COLO829 (cell line): Measurements from ENCODE around the gene TNFAIP3.

Experiments used
- DNase-seq: peaks from one replicate; pipeline ENCODE4 v3.0.0; 2012; ENCODE audit warnings: low spot score

Gene TNFAIP3

DNA sequence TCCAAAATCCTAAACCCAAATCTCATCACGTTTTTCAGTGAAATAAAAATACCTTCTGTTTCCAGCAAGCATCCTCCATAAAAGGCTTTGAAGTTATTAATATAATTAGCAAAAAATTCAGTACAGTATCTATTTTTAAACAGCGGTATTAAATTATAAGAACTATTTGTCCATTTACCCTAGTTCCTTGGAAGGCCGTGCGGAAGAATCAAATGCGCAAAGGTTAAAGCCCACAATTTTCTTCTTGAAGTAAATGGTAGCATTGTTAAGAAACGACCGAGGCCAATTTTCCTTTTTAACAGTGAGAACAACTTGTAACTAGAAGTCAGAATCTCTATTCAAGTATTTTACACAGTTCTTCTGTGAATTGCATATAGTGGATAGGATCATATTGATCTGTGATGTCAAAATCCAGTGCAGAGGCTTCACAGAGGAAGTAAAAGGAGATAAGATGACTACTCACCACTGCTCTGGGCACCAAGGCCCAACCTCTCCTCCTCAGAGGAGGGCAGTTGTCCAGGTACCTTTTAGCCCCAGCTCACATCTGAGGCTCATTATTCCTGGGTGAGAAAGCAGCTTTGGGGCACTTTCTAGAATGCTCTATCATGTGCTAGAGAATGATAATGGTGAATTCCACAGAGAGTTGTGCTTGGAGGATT lies 36.3 kb downstream of the TNFAIP3 start:
- no peak for DNase-seq

DNA sequence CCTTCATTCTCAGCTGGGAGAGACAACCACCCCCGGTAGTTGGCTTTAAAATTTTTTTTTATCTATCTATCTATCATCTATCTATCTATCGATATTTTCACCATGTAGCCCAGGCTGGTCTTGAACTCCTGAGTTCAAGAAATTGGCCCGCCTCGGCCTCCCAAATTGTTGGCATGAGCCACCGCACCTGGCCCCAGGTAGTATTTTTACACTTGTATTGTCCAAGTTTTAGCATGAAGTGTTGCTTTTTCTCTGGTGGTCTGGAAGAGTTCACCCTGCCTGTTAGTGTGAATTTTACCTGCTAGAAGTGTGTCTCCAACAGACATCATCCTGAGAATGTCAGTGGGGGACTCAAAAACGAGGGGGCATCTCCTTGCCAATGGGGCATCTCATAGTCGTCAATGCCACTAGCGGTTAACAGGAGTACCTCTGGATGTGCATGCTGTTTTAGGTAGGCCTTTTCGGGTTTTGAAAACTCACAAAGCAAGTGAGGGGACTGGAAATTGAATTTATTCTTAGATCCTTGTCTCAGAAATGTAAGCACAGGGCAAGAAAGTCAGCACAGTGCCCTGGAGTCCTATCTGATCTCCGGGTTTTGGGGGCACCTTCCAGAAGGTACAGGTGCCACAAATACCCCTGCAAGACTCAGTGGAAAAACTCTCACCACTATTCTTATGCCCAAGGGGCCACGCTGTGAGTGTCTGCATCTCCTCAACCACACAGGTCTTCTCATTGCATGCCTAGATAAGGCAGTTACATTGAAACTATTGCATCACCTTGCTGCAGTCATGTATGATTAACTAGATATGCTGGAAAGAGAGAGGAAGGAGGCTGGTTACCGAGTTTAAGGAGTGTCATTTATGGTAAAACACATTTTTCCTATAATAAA lies 37.1 kb downstream of the TNFAIP3 start:
- DNase-seq: no peak

DNA sequence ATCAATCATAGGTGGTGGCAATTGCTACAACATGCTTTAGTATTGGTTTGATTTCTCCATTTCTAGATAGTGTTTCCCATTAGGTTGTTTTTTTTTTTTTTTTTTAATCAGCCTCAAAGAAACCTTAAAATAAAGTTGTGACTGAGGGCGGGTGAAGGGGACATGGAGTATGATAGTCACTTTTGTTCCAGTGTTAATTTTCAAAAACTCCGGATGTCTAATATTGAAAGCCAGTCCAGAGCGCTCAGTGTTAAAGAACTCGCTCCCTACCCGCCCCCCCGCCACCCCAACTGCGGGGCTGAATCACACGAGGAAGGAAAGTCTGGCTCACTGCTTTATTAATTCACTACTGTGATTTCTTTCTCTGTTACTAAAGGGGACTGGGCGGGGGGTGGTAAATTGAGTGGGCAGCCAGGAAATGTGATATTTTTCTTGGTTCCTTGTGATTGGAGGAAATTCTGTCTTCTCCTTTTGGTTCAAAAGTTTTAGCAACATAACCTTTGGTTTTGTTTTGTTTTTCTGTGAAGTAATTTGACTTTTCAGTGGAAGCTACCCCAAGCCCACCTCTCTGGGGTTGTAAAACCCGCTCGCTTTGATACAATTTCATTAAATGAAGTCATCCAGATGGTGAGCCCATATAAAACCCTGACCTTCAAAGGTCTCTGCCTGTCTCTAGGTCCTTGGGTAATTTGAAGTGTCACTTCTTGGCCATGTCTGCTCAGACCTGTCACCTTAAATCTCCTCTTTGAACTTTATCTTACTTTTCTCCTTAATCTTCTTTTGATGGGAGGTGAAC lies 38.0 kb downstream of the TNFAIP3 start:
- DNase-seq: no peak

DNA sequence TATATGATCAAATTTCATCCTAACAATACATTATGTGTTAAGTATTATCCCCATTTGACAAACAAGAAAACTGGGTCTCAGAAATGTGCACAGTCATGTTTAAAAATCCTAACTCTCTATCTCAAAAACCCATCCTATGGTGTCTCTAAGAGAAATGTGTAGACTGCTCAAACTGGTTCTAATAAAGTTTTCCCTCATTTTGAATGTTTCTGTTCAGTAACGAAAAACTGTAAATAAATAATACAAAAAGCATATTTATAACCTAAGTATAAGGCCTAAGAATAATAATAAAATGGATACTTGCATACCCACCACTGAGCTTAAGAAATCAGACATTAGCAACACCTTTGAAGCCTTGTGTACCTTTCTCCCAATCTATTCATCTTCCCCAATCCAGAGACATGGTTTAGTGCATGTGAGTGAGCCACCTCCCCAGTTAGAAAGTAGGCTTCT lies 39.0 kb downstream of the TNFAIP3 start:
- DNase-seq: no peak

DNA sequence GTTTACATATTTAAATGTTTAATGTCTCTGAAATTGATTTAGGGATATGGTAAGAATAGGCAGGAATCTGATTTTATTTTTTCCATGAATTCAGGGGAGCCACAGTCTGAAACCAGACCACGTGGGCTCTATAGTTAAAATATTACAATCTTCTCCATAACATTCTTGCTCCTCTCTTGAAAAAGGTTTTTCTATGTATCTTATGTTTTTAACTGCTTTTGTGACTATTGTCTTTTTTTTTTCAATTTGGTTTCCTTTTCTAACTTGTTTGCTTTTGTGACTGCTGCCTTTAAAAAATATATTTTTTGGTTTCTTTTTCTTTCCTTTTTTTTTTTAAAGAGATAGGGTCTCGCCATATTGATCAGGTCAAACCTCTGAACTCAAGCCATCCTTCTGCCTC lies 40.1 kb downstream of the TNFAIP3 start:
- DNase-seq: no peak

DNA sequence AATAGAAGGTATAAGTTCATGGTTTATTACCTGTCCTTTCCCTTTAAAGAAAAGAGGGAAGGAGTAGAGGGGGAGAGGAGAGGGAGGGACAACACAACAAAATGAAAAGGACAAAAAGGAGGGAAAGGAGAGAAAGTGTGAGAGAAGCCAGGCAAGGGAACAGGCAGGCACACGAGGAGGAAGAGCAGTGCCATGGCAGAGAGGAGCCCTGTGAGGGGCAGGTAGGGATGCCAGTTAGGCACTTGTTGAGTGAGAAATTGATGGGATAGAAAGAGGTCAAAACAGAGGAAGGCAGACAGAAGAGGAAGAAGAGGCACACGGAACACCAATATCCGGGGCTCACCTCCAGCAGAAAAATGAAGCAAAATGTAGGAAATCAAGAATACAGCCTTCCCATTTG lies 42.5 kb downstream of the TNFAIP3 start:
- DNase-seq: no peak

DNA sequence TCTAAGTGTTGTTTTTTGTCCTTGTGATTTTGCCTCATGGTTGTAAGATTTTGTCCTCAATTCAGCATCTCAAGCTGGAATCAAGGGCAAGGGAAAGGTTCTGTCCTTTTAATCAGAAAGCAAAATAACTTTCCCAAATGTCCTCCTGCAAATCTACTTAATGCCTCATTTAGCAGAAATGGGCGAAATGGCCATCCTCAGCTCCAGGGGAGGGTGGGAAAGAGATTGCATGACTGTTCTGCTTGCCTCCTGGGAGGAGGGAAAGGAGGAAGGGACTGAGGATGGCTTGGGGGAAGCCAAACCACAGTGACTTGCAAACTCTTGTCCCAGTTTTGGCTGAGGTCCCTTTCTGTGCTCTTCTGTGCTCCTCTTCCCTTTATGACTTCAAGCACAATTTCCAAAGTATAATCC lies 43.4 kb downstream of the TNFAIP3 start:
- DNase-seq: no peak

DNA sequence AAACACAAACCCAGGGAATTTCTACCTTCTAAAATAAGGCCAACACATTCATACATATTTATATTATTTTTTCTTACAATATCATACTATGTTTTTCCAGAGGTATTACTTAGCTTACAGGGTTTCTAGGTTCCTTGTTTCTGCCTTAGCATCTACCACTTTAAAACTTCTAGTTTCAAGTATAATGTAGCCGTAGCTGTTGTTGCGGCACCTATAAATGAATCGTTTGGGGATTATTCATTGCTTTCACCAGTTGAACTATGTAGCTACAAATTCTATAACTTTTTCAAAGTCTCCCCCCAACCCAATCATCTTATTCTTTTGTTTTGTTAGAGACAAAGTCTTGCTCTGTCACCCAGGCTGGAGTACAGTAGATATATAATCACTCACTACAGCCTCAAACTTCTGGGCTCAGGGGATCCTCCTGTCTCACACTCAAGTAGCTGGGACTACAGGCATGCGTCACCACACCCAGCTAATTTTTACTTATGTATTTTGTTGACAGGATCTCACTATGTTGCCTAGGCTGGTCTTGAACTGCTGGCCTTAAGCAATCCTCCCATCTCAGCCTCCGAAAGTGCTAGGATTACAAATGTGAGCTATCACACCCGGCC lies 43.9 kb downstream of the TNFAIP3 start:
- DNase-seq: no peak

DNA sequence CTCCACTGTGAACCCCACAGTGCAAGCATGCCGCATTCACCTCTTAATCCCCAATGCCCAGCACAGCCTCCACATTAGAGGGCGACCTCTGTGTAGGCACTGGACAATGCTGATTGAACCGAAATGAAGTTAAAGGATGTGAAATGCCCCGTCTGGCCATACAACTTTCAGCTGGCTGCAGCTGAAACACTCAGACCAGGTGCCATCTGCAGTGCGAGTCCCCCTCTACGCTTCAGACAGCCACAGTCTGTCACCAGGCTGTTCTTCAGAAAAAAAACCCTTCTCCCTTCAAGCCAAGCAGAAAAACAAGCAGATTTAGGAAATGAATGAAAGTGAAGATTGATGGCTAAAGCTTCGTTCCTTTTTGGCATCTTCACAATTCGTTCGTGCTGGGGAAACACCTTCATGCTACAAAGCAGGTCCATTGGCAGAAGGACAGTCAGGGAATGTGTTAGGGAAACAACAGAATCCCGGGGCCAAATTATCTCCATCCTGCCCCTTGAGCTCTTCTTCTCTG lies 44.7 kb downstream of the TNFAIP3 start:
- no peak for DNase-seq

DNA sequence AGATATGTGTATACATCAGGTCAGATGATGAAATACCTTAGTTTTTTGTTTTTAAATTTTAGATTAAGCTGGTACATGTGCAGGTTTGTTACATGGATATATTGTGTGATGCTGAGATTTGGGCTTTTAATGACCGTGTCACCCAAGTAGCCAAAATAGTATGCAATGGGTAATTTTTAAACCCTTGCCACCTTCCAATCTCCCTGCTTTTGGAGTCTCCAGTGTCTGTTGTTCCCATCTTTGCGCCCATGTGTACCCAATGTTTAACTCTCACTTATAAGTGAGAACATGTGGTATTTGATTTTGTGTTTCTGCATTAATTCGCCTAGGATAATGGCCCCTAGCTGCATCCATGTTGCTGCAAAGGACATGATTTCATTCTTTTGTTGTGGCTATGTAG lies 45.8 kb downstream of the TNFAIP3 start:
- no peak for DNase-seq

DNA sequence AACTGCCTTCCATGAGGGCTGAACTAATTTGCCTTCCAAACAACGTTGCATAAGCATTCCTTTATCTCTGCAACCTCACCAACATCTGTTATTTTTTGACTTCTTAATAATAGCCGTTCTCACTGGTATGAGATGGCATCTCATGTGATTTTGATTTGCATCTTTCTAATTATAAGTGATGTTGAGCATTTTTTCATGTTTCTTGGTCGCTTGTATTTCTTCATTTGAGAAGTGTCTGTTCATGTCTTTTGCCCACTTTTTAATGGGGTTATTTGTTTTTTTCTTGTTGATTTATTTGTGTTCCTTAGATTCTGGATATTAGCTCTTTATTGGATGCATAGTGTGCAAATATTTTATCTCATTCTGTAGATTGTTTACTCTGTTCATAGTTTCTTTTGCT lies 46.4 kb downstream of the TNFAIP3 start:
- DNase-seq: no peak

DNA sequence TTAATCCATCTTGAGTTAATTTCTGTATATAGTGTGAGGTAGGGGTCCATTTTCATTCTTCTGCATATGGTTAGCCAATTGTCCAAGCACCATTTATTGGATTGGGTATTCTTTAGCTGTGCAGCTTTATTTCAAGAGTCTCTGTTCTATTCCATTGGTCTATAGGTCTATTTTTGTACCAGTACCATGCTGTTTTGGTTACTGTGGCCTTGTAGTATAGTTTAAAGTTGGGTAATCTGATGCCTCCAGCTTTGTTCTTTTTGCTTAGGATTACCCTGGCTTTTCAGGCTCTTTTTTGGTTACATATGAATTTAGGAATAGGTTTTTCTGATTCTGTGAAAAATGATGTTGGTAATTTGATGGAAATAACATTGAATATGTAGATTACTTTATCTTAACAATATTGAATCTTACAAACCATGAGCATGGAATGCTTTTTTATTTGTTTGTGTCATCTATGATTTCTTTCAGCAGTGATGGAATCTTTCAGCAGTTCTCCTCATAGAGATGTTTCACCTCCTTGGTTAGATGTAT lies 47.0 kb downstream of the TNFAIP3 start:
- DNase-seq: no peak

DNA sequence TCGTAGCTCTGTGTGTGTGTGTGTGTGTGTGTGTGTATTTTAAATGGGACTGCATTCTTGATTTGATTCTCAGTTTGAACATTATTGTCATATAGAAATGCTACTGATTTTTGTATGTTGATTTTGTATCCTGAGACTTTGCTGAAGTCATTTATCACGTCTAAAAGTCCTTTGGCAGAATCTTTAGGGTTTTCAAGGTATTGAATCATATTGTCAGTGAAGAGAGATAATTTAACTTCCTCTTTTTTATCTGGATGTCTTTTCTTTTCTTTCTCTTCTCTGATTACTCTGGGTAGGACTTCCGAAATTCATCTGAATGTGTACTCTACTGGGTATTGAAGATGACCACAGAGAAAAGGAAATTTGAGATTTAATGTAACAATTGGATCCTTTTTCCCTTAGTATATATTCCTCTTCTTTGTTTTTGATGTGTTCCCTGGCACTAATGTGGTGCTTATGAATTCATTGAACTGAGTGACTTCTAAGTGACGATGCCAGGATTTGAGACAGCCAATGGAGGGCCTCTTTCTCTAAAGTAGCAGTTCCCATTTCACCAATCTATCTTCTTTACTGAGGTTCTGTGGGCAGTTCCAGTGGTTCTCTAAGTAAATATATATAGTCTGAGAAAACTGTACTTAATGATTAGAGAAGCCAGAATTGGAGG lies 47.6 kb downstream of the TNFAIP3 start:
- no peak for DNase-seq

DNA sequence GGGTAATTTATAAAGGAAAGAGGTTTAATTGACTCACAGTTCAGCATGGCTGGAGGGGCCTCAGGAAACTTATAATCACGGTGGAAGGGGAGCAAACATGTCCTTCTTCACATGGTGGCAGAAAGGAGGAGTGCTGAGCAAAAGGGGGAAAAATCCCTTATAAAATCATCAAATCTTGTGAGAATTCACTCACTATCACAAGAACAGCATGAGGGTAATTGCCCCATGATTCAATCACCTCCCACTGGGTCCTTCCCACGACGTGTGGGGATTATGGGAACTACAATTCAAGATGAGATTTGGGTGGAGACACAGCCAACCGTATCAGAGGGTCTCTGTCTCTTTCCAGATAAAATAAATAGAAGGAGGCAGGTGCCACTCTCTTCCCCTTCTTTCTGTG lies 48.7 kb downstream of the TNFAIP3 start:
- no peak for DNase-seq

DNA sequence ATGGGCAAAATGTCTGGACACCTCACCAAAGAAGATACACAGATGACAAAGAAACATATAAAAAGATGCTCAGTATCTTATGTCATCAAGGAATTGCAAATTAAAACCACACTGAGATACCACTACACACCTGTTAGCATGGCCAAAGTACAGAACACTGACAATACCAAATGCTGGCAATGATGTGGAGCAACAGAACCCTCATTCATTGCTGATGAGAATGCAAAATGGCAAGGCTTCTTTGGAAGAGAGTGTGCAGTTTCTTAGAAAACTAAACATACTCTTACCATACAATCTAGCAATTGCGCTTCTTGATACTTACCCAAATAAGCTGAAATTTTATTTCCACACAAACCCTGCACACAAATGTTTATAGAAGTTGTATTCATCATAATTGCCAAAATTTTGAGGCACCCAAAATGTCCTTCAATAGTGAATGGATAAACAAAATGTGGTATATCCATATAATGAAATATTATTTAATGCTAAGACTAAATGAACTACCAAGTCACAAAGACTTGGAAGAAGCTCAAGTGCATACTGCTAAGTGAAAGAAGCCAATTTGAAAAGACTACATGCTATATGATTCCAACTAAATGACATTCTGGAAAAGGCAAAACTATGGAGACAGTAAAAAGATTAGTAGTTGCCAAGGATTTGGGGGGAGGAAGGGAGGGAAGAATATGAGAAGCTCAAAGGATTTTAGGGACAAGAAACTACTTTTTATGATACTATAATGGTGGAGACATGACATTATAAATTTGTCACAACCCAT lies 50.7 kb downstream of the TNFAIP3 start:
- no peak for DNase-seq

DNA sequence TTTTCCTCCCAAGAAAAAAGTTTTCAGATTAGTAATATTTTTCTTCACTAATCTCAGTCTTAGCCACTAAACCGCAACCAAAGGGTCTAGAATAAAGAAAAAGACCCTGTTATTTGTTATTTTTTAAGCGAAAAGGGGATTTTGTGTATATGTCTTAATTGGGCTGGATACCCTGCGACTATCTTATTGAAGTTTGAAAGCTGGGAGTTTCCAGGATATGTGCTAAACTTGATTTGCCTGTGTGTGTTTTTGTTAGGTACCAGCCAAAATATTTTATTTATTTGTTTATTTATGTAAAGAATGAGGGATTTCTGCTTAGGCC lies 52.4 kb downstream of the TNFAIP3 start:
- no peak for DNase-seq

DNA sequence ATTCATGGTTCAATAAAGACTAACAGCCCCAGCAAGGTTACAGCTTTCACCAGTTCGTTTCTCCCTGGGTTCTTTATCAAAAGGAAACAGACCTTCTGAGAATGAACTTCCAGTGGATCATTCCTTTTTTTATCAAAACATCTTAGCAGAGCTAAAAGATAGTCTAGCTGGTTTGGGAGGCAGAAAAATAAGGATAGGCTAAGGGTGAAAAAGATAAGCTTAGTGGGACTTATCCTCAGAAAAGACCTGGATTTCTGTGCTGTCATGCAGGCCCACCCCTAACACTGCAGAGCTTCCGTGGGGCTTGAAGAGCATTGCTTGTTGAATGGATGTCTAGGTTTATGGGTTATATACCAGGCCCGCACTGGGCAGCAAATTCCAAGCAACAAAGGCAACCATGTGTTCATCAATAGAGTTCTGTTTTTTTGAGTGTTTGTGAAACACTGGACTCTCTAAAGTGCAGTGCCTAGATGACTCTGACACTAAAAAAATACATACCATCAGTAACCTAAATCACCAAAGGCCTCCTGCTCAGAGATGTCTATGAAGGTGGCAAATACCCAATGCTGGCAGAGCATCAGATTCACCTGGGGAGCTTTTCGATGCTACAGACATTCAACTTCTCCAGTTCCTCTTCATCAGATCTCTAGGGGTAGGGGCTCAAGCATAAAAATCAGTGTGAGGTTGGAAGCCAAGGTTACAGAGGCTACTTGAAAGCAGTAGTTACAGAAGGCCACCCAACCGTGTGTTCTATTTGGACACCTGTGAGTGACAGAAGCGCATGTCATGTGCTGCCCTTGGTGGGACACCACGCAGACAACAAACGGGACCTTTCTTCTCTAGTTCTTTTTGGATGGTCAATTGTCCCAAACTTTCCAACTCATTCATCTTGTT lies 53.0 kb downstream of the TNFAIP3 start:
- DNase-seq: no peak

DNA sequence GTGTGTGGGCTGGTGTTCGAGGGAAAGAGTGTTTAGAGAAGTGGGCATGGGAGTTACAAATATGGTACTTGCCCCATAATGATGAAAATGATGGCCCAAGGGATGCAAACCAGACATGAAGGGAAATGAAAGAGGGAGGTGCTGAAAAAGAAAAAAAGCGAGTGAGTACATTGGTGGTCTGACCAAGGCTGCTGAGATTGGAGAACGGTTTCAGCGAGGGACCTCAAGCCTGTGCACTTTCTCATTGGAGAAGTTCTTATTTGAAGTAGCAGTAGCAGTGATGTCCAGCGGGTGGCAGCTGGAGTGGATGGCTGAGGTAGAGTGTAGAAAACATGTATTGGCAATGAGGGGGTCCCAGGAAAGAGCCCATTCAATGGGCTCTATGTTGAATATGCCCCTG lies 54.8 kb downstream of the TNFAIP3 start:
- DNase-seq: no peak

DNA sequence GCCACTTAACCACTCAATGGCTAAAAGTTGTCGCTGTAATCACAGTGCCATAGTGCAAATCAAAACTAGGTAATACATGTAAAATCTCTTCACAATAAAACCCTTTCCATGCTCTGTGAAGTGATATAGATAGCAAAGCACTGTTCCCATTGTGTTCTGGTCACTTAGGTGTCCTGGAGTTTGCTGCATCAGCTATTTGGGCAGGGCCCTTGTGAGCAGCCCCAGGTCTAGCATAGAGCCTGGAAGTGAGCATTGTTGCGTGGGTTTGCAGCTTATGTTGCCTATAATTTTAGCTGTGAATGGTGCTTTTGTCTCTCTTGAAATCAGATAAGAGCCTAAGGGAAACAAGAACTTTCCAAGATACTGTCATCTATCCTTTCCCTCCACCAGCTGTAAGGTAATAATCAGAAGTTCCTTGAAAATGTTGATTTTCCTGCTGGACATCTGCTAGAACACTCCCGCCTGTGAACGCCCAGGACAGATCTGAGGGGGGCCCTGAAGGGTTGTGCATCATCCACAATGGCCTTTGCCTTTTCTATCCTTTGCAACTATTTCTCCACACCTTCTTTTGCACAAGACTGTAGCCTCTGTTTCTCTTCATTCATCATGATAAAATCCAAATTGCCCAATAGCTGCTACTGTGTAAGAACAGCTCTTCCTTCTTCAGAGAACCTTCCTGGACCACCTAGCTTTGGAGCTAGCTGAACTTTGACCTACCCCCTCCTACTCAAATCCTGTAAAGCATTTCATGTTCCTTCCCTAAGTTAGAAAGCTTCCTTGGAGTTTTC lies 57.0 kb downstream of the TNFAIP3 start:
- peak; percentile 59 for DNase-seq
